Measurements from ENCODE around the gene CDC42BPG.

Gene CDC42BPG

DNA sequence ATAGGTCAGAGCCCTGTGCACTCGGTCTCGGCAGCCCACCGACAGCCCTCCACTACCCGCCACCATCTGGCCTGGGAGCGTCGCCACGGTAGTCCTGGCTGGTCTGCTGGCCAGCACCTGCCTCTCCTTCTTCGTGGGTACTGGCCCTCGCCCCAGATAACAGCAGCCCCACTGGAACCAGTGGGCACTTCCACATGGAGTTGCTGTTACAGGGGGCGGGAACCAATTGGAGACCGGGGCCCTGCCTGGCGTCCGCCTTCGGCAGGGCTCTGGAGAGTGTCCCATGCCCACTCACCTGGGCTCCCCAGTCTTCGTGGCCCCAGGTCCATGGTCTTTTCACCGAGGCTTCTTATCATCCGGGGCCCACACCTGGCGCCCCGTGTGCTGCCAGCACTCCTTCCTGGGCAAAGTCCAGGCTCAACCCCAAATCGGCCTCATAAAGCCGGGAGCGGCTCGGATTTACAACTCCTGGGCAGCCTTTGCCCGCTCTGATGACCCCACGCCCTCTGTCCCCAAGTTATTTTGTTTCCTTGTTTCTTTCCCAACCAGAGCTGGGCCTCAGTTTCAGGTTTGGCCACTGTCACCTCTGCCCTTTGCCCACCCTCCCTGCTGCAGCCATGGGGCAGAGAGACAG lies 46.9 kb upstream of the CDC42BPG start:
- in situ Hi-C loops (cut with HindIII; ENCODE audit: low sequenced_read_pairs) = loop anchor here (10.0 kb wide), 1 partner anchor 47 kb away; the partner anchor contains the start of gene CDC42BPG
- TF ChIP-seq, protein P1, sequence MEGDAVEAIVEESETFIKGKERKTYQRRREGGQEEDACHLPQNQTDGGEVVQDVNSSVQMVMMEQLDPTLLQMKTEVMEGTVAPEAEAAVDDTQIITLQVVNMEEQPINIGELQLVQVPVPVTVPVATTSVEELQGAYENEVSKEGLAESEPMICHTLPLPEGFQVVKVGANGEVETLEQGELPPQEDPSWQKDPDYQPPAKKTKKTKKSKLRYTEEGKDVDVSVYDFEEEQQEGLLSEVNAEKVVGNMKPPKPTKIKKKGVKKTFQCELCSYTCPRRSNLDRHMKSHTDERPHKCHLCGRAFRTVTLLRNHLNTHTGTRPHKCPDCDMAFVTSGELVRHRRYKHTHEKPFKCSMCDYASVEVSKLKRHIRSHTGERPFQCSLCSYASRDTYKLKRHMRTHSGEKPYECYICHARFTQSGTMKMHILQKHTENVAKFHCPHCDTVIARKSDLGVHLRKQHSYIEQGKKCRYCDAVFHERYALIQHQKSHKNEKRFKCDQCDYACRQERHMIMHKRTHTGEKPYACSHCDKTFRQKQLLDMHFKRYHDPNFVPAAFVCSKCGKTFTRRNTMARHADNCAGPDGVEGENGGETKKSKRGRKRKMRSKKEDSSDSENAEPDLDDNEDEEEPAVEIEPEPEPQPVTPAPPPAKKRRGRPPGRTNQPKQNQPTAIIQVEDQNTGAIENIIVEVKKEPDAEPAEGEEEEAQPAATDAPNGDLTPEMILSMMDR (IDR thresholded peaks at IDR 0.05; ENCODE audit: low read depth, low read length) = no peak
- DNase-seq (ENCODE audit: low read depth, low spot score) = no peak
- no peak overlapping the region for H3K4me3 ChIP-seq (ENCODE audit: low read depth, low read length)

DNA sequence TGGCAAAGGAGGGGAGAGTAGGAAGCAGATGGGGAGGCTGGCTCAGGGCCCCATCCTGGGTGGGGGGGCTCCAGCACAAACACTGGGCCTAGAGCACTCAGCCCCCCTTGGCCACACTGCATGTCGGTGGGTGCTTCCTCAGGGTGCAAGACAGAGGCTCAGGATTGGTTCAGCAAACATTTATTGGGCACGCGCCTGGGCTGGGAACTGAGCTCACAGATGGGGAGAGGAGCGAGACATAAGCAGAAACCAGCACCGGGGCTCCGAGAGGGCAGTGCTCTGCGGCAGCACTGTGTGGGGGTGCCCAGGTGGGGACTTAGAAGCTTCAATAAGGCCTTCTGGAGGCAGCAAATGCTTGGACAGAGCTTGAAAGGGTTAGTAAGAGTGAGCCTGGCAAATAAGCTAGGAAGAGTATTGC lies 46.1 kb upstream of the CDC42BPG start:
- no peak for DNase-seq (ENCODE audit: low read depth, low spot score)
- no peak overlapping the region for H3K4me3 ChIP-seq (ENCODE audit: low read depth, low read length)
- TF ChIP-seq, protein P1 (IDR thresholded peaks at IDR 0.05; ENCODE audit: low read depth, low read length) = no peak
- in situ Hi-C loops (cut with HindIII; ENCODE audit: low sequenced_read_pairs) = loop anchor here (10.0 kb wide), 1 partner anchor 46 kb away; the partner anchor contains the start of gene CDC42BPG

DNA sequence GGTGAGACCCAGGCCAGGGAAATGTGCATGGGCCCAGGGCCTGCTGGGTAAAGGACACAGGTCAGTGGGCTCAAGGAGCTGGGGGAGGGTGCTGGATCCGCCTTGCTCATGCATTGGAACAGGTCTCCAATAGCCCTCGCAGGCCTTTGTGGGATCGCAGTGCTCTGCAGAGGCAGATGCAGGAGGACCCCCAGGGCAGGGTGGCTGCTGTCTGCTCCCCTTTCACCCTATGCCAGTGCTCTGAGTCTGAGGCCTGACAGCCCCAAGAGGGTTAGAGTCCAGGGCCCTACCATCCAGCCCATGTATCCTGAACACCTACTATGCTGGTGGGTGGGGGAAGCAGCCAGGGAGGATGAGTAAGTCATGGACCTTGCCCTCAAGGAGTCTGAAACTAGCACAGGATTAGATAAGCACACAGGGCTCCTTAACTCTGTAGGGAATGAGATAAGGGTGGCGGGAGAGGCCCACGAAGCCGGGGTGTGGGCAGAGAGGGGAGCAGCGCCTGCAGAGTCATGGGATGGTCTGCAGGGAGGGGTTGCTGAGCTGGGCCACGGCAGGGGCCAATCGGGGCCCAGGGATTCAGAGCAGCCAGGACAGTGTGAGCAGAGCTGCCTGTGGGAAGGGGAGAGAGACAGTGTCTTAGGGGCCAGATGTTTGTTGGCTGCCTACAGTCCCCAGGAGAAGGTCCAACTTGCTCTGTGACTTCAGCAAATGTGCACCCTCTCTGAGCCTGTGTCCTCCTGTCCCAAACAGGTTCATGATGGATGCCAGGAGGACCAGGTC lies 44.5 kb upstream of the CDC42BPG start:
- no peak overlapping the region for H3K4me3 ChIP-seq (ENCODE audit: low read depth, low read length)
- in situ Hi-C loops (cut with HindIII; ENCODE audit: low sequenced_read_pairs) = no loop called here
- TF ChIP-seq, protein P1 (IDR thresholded peaks at IDR 0.05; ENCODE audit: low read depth, low read length) = no peak
- DNase-seq (ENCODE audit: low read depth, low spot score) = no peak

DNA sequence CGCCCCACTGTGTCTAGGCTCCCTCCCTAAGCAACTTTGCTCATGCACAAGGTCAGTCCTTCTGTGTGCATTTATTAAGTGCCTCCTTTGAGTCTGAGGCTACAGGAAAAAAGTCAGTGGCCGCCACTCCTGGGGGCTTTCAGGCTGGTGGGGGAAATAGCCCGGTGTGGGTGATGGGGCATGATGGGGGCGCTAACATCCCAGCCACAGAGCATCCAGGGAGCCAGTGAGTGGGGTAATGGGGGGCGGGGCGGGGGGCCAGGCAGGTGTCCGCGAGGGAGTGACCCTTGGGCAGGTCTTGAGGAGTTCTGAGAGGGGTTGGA lies 43.9 kb upstream of the CDC42BPG start:
- no peak for DNase-seq (ENCODE audit: low read depth, low spot score)
- TF ChIP-seq, protein P1 (IDR thresholded peaks at IDR 0.05; ENCODE audit: low read depth, low read length) = no peak
- no peak overlapping the region for H3K4me3 ChIP-seq (ENCODE audit: low read depth, low read length)
- in situ Hi-C loops (cut with HindIII; ENCODE audit: low sequenced_read_pairs) = no loop called here

DNA sequence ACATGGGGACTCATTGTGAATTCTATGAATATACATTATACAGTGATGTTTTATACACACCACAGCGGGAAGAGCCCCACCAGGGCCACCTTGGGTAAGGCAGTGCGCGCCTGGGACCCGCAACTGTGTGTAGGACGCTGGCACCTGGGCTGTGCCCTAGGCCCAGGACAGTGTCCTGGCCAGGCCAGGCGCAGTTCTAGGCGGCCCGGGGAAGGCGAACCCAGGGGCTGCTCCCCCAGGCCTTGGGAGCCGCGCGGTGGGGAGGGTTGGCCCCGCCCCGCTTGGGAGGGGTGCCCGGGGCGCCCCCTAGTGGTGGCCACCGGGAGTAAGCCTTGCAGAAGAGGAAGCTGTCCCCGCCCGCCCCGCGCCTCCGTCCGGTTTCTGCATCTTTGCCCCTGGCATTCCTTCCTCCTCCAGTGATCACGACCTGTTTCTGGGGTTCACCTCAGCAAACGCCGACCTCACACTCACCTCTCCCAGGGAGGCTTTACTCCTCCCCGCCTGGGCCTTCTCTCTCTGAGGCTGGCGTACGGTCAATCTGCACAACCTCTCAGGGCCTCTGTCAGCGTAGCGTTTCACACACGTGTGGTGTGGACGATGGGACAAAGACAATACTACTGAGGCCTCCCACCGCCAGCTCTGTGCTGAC lies 43.4 kb upstream of the CDC42BPG start:
- no peak overlapping the region for H3K4me3 ChIP-seq (ENCODE audit: low read depth, low read length)
- TF ChIP-seq, protein P1 (IDR thresholded peaks at IDR 0.05; ENCODE audit: low read depth, low read length) = peak; percentile 89
- peak; percentile 58 for DNase-seq (ENCODE audit: low read depth, low spot score)
- in situ Hi-C loops (cut with HindIII; ENCODE audit: low sequenced_read_pairs) = no loop called here

DNA sequence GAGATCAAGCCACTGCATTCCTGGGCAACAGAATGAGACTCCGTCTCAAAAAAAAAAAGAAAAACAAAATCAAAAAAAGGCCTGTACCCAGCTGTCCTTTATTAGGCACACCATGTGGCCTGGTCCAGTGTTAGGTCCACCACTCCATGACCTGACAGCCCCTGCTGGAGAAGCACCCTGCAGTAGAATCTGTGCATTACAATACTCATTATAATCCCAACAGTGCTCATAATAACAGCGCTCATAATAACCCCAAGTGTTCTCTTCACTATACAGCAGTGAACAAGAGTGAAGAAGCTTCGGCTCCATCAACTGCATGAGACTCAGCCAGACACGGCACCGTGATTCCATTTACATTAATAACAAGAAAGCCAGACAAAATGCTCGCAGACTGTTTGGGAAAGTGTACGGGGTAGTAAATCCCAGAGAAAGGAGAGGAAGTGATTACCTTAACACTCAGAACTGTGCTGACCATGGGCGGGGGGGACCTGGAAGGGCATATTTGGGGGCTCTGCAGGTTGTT lies 42.8 kb upstream of the CDC42BPG start:
- DNase-seq (ENCODE audit: low read depth, low spot score) = no peak
- in situ Hi-C loops (cut with HindIII; ENCODE audit: low sequenced_read_pairs) = no loop called here
- TF ChIP-seq, protein P1 (IDR thresholded peaks at IDR 0.05; ENCODE audit: low read depth, low read length) = no peak
- H3K4me3 ChIP-seq (ENCODE audit: low read depth, low read length) = no peak overlapping the region
